Measurements from ENCODE around the gene PLXND1.
"Not testable (repeated sequence)": the region's sequence is repeated elsewhere in the genome, so short reads cannot be mapped to it uniquely, and the experiment has no call there.

Gene PLXND1

DNA sequence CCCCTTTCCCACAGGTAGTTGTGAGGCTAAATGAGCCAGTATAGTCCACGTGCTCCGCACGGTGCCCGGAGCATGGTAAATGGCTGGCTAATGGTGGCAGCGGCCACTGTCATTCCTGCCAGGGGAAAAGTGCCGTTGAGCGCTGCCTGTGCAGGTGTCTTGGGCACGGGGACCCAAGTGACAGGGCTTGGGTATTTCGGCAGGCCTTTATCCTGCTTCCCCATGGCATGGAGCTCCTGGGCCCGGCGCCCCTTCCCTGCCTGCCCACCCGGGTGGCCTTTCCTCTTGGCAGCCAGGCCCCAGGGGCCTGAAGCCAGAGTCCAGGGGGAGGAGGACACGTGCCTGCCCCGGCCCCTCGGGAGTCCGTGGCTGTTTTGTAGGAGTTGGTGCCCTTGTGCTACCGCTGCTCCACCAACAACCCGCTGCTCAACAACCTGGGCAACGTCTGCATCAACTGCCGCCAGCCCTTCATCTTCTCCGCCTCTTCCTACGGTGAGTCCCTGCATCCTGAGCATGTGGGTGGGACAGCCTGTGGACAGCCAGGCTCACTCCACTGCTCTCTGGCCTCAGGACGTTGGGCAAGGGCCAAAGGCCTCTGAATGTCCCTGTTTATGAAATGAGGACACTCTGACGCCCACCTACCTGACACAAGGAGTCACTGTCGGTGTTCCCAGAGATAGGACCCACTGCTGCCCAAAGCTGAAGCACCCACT lies 91.2 kb downstream of the PLXND1 start:
- DNase-seq (ENCODE audit: low read depth, low spot score); H3K27ac ChIP-seq: not testable (repeated sequence)

DNA sequence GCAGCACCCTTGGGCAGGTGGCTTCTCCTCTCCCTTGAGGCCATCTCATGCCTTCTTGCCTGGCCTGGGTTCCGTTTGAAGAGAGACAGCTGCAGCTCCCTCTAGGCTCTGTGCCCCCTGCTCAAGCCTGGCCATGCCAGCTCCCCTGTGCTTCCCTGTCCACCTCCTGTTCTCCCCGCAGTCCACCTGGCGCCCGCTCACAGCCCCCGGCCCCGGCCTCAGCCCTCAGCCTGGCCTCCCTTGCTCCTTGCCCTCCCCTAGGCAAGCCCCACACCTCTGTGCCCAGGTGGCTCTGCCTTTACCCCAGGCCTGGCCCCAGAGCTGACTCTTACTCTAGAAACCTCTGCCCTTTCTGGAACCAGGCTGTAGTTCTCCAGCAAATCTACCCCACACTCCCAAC lies 91.9 kb downstream of the PLXND1 start:
- no peak overlapping the region for H3K27ac ChIP-seq

GRCh38 chr3:129514110-129514509 lies 92.4 kb downstream of the PLXND1 start:
- no peak for DNase-seq (ENCODE audit: low read depth, low spot score)
- H3K27ac ChIP-seq: no peak overlapping the region

More for the DNA sequence above, 91.9 kb downstream of the PLXND1 start:
- no peak for DNase-seq (ENCODE audit: low read depth, low spot score)

- DNase-seq (ENCODE audit: low read depth, low spot score): no peak
- H3K27ac ChIP-seq: no peak overlapping the region
Measured at GRCh38 chr3:129513705-129514104, 92.8 kb downstream of the PLXND1 start.

- H3K27ac ChIP-seq: no peak overlapping the region
Measured at GRCh38 chr3:129512595-129512994, 93.9 kb downstream of the PLXND1 start.

GRCh38 chr3:129507181-129507831 lies 99.2 kb downstream of the PLXND1 start:
- DNase-seq (ENCODE audit: low read depth, low spot score): no peak
- no peak overlapping the region for H3K27ac ChIP-seq

More at GRCh38 chr3:129512595-129512994, 93.9 kb downstream of the PLXND1 start:
- DNase-seq (ENCODE audit: low read depth, low spot score): no peak

DNA sequence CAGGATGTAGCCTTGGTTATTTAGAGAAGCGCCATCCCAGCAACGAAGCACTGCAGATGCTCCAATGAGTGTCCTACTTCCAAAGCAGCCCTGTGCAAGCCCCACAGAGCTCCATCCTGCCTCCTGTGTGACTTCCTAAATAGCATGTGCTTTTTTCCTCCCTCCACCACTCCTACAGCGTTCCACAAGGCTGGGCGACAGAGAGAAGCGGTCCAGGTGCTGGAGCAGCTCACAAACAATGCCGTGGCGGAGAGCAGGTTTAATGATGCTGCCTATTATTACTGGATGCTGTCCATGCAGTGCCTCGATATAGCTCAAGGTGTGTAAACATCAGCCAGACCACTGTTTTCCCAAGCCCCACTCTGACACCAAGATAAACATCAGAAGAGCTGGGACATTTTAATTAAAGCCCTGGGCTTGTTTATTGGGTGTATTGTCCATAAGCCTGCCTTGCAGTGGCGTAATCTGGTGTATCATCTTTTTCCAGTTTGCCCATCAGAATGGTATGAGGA lies 100.2 kb downstream of the PLXND1 start:
- DNase-seq (ENCODE audit: low read depth, low spot score): no peak
- H3K27ac ChIP-seq: no peak overlapping the region

DNA sequence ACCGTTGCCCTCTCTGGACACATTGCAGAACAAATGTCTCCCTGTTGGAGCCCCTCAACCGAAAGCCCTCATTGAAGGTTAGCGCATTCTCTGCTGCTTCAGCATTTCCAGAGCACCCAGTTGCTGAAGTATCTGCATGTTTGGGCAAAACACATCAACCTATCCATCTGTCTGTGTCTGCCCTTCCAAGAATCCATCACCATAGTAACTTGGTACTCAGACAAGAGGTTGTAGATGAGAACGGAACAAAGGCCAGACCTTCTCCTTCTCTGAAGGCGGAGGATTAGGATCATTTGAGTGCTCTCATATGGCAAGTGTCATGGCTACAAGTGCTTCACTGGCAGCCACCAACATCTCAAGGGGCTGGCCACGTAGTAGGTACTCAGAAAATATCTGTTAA lies 101.1 kb downstream of the PLXND1 start:
- H3K27ac ChIP-seq: no peak overlapping the region
- no peak for DNase-seq (ENCODE audit: low read depth, low spot score)
